Measurements from ENCODE around the gene KIF4A.

DNA sequence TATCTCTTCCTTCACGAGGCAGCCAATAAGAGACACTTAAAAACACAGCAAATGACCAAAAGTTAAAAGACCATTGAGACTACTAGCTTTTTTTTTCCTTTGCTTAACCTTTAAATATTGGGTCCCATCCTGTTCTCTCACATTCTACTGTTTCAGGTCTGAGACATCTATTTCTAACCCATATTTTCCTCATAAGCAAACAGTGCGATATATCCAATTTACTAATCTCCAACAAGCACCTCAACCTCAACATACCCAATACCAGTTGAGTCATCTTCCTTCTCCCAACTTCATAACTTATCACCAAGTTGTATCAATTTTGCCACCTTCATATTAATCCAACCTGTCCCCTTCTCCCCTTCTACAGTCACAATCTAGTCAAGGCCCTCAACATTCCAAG, 48.4 kb upstream of the KIF4A start:
- TF ChIP-seq EZH2phosphoT487 (IDR thresholded peaks at IDR 0.05; ENCODE audit: borderline replicate concordance, low read length) (no peak), EZH2 (IDR thresholded peaks at IDR 0.05; ENCODE audit: low read length, unreplicated experiment) (no peak)
- TF ChIP-seq, protein P1, sequence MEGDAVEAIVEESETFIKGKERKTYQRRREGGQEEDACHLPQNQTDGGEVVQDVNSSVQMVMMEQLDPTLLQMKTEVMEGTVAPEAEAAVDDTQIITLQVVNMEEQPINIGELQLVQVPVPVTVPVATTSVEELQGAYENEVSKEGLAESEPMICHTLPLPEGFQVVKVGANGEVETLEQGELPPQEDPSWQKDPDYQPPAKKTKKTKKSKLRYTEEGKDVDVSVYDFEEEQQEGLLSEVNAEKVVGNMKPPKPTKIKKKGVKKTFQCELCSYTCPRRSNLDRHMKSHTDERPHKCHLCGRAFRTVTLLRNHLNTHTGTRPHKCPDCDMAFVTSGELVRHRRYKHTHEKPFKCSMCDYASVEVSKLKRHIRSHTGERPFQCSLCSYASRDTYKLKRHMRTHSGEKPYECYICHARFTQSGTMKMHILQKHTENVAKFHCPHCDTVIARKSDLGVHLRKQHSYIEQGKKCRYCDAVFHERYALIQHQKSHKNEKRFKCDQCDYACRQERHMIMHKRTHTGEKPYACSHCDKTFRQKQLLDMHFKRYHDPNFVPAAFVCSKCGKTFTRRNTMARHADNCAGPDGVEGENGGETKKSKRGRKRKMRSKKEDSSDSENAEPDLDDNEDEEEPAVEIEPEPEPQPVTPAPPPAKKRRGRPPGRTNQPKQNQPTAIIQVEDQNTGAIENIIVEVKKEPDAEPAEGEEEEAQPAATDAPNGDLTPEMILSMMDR (conservative IDR thresholded peaks at IDR 0.05; ENCODE audit: low read depth, low read length), result no peak

All from PC-3 (cell line).